Renal cortex interstitium (tissue), 15 donors: ENCODE measurements around the gene CTNNAL1. TPM values are rescaled to one million over a fixed set of nuclear protein-coding genes. Genes with fewer than 3 reads are reported as not detected.
"Not testable (repeated sequence)": the region's sequence is repeated elsewhere in the genome, so short reads cannot be mapped to it uniquely, and the experiment has no call there.

ENCODE experiments used
- DNase-seq, 11 donors: peaks; one replicate each; pipeline ENCODE4 v3.0.0-alpha.2; 2013; ENCODE audit warnings: low read depth in 9 of 11, low spot score in 4 of 11; ENCODE audit errors: extremely low read depth in 1 of 11
- long read RNA-seq, 16 experiments: transcript quantifications; one replicate each; lab custom pipeline, GENCODE V29; 2026
- polyA plus RNA-seq, 3 donors: library from polyadenylated mRNA; unstranded; fragments of 120-200 nt; gene quantifications; one replicate each; pipeline ENCODE4 v1.2.1, GENCODE V29; 2013; ENCODE audit not compliant: insufficient read length in 3 of 3

Gene CTNNAL1, protein sequence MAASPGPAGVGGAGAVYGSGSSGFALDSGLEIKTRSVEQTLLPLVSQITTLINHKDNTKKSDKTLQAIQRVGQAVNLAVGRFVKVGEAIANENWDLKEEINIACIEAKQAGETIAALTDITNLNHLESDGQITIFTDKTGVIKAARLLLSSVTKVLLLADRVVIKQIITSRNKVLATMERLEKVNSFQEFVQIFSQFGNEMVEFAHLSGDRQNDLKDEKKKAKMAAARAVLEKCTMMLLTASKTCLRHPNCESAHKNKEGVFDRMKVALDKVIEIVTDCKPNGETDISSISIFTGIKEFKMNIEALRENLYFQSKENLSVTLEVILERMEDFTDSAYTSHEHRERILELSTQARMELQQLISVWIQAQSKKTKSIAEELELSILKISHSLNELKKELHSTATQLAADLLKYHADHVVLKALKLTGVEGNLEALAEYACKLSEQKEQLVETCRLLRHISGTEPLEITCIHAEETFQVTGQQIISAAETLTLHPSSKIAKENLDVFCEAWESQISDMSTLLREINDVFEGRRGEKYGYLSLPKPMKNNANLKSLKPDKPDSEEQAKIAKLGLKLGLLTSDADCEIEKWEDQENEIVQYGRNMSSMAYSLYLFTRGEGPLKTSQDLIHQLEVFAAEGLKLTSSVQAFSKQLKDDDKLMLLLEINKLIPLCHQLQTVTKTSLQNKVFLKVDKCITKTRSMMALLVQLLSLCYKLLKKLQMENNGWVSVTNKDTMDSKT
- 10 to 100 TPM; 54.7 to 68.5 (median 63.8) TPM for polyA plus RNA-seq
- long read RNA-seq, donor 1, partial matches to known transcripts, result 10 of 12 reads
- long read RNA-seq, donor 1, other reads (novel, unspliced or antisense), result 0 of 12 reads
- long read RNA-seq, donor 2, transcript CTNNAL1-201 (19 exons, 2,490 nt), result major isoform, 6 of 23 reads
- long read RNA-seq, donor 2, partial matches to known transcripts, result 17 of 23 reads
- long read RNA-seq, donor 2, other reads (novel, unspliced or antisense), result 0 of 23 reads
- long read RNA-seq, donor 3, transcript CTNNAL1-201 (19 exons, 2,490 nt), result major isoform, 8 of 29 reads
- long read RNA-seq, donor 3, partial matches to known transcripts, result 21 of 29 reads
- long read RNA-seq, donor 3, other reads (novel, unspliced or antisense), result 0 of 29 reads
- long read RNA-seq, donor 4, transcript CTNNAL1-201 (19 exons, 2,490 nt), result major isoform, 9 of 22 reads
- long read RNA-seq, donor 4, partial matches to known transcripts, result 13 of 22 reads
- long read RNA-seq, donor 4, other reads (novel, unspliced or antisense), result 0 of 22 reads
- long read RNA-seq, donor 5, result 0 reads
- long read RNA-seq, donor 6, transcript CTNNAL1-201 (19 exons, 2,490 nt), result major isoform, 5 of 22 reads
- long read RNA-seq, donor 6, partial matches to known transcripts, result 17 of 22 reads
- long read RNA-seq, donor 6, other reads (novel, unspliced or antisense), result 0 of 22 reads
- long read RNA-seq, donor 7, partial matches to known transcripts, result 12 of 16 reads
- long read RNA-seq, donor 7, other reads (novel, unspliced or antisense), result 0 of 16 reads
- long read RNA-seq, donor 8, transcript CTNNAL1-201 (19 exons, 2,490 nt), result major isoform, 10 of 26 reads
- long read RNA-seq, donor 8, partial matches to known transcripts, result 16 of 26 reads
- long read RNA-seq, donor 8, other reads (novel, unspliced or antisense), result 0 of 26 reads
- long read RNA-seq, donor 9, transcript CTNNAL1-201 (19 exons, 2,490 nt), result major isoform, 8 of 10 reads
- long read RNA-seq, donor 9, partial matches to known transcripts, result 0 of 10 reads
- long read RNA-seq, donor 9, other reads (novel, unspliced or antisense), result 0 of 10 reads
- long read RNA-seq, donor 10, transcript CTNNAL1-201 (19 exons, 2,490 nt), result major isoform, 5 of 17 reads
- long read RNA-seq, donor 10, partial matches to known transcripts, result 12 of 17 reads
- long read RNA-seq, donor 10, other reads (novel, unspliced or antisense), result 0 of 17 reads
- long read RNA-seq, donor 11, transcript CTNNAL1-201 (19 exons, 2,490 nt), result major isoform, 16 of 24 reads
- long read RNA-seq, donor 11, partial matches to known transcripts, result 8 of 24 reads
- long read RNA-seq, donor 11, other reads (novel, unspliced or antisense), result 0 of 24 reads
- long read RNA-seq, donor 12, partial matches to known transcripts, result 6 of 14 reads
- long read RNA-seq, donor 12, other reads (novel, unspliced or antisense), result 7 of 14 reads
- long read RNA-seq, donor 13, result 0 reads
- long read RNA-seq, donor 14, partial matches to known transcripts, result 7 of 10 reads
- long read RNA-seq, donor 14, other reads (novel, unspliced or antisense), result 0 of 10 reads
- long read RNA-seq, donor 15, partial matches to known transcripts, result 9 of 11 reads
- long read RNA-seq, donor 15, other reads (novel, unspliced or antisense), result 0 of 11 reads
- long read RNA-seq, donor 16, transcript CTNNAL1-201 (19 exons, 2,490 nt), result major isoform, 18 of 49 reads
- long read RNA-seq, donor 16, partial matches to known transcripts, result 31 of 49 reads
- long read RNA-seq, donor 16, other reads (novel, unspliced or antisense), result 0 of 49 reads

DNA sequence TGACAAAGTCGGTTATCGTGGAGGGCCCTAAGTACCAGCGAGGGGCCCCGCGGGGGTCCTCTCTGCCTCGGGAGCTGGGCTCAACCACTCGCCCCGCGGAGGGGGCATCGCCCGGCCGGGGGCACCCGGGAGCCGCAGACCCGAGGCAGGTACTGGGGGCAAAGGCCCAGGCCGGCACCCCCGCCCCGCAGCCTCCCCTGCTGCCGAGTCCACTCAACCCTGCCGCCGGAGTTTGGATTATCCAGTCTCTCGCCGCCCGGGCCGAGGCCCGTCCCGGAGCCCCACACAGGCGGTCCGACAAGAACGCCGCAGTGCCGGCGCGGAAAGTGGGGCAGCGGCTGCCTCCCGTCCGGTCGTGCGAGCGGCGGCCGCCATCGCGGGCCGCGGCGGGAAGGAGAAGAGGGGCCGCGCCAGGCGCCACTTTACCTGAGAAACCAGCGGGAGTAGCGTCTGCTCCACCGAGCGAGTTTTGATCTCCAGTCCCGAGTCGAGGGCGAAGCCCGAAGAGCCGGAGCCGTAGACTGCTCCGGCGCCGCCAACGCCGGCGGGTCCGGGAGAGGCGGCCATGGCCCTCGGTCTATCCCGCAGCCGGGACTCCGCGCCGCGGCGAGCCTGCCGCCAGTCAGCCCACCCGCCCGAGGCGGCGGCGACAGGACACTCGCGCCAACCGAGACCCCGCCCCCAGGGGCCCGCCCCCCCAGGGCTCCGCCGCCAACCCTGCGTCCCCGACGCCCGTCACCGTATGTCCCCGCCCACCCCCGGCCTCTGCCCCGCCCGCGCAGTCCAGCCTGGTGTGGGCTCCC, at the start of gene CTNNAL1:
CTNNAL1 (minus strand) TSS at position 624 of the 803 bp plus-strand sequence; CDS start at position 567, 57 bp downstream.
- DNase-seq, result peak in 10 of 11 donors; percentile 73 to 89 (median 84)

DNA sequence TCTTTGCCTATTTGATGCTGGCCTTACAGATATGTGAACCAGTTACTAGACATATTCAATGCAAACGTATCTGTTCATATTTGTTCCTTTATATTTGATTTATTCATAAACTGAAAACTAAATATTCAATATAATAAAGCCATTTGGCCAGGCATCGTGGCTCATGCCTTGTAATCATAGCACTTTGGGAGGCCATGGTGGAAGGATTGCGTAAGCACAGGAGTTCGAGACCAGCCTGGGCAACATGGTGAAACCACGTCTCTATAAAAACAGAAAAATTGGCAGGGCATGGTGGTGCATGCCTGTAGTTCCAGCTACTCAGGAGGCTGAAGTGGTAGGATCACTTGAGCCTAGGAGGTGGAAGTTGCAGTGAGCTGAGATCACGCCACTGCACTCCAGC, 49.2 kb upstream of the CTNNAL1 start:
- DNase-seq, result no peak

DNA sequence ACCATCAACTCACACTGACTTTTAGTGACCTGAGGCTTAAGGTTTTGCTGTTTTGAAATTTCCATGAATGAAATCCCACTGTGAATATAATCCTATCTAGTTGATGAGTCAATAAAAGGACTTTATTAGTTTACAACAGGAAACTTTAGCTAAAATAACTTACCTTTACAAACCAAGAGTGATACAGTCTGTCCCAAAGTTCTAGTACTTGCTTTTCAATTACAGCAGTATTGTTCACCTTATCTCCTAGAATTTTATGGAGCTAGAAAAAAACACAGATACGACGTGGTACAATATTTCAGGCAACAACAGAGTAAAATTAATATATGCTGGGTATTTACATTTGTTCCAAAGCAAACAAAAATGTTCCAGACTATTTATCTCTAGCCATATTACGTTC, 46.9 kb upstream of the CTNNAL1 start:
- DNase-seq, result no peak

DNA sequence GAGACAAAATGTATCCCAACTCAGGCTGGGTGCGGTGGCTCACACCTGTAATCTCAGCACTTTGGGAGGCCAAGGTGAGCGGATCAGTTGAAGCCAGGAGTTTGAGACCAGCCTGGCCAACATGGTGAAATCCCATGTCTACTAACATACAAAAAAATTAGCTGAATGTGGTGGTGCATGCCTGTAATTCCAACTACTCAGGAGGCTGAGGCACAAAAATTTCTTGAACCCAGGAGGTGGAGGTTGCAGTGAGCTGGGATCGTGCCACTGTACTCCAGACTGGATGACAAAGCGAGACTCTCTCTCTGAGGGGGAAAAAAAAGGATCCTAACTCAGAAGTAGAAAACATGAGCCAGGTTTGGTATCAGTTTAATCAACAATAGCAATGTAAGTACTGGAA, 39.8 kb upstream of the CTNNAL1 start:
- DNase-seq, result not testable (repeated sequence)

DNA sequence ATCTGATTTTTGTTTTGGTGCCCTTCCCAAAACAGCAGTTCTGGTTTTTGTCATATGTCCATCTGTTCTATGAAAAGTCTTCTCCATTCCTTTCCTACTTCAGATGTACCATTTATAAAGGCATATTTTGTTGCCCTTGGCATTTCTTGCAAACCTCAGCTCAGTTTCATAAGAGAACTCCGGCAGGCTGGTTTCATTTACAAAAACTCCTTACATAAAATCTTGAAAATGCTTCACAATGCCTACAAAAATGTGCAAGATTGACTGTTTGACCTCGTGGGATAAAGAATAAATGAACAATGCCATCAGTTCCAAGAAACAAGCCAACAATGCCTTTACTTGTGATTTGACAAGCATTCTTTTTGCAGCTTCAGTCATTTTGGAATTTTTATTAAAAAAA, 39.1 kb upstream of the CTNNAL1 start:
- DNase-seq, result no peak

DNA sequence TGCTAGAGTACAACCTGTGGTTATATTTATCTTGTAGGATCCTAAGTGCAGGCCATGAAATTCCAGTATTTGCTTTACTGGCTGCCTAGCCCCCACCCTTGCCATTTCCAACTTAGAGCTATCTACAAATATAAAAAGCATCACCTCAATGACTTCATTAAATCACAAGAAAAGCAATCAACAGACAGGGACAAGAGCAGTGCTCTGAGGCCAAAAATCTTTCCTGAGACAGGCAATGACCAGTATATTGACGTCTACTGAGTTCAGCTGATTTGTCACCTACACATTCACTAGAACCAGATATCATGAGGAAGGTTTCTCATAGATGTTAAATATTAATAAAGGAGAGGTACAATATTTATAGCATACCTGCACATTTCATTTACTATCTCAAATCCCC, 38.4 kb upstream of the CTNNAL1 start:
- DNase-seq, result no peak

DNA sequence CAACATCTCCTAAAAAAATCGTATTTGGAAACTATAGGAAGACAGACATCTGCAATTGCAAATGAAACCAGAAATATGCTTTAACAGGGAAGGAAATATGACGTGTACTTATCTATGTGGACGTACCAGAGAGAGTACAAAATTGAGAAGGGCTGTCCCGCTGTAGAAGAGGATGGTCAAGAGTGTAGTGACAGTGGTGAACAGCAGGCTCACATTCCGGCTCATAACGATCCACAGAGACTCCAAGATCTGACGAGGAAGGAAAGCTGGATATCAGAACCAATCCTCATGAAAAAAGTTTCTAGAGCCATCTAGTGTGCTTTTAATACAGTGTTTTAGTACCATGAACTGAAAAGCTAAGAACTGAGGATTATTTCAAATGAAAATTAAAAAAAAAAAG, 37.1 kb upstream of the CTNNAL1 start:
- no peak for DNase-seq

DNA sequence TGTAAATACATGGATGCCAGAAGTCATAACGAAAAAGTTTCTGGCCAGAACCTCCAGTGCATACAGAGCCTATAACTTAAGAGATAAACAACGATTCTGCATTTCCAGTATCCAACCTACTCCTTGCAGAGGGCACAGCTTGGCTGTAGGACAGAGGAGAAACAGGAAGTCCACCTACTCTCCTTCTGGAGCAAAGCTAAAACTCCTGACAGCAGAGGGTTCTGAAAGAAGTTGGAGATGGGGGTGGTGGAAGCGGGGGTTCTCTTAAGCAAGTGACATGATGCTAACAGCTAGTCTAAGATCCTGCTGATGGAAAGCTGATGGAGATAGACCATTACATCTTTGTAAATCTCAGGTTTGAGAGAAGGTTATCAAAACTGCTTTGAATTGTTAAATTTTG, 35.5 kb upstream of the CTNNAL1 start:
- no peak for DNase-seq

DNA sequence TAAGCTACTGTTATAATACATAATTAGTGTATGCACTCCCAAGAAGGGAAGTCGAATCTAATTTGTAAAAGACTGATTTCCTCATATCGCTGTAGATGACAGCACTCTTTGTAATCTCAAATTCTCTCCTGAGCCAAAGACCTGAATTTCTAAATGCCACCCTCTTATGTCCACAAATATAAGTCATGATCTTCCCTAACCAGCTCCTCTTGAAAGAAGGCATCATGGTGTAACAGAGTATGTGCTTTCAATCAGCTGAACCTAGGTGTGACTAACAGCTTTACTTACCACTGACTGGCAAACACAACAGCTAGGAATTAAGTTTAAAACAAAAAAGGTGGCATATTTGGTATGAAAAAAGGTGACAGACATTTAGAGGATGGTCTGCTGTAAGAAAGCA, 34.0 kb upstream of the CTNNAL1 start:
- no peak for DNase-seq

DNA sequence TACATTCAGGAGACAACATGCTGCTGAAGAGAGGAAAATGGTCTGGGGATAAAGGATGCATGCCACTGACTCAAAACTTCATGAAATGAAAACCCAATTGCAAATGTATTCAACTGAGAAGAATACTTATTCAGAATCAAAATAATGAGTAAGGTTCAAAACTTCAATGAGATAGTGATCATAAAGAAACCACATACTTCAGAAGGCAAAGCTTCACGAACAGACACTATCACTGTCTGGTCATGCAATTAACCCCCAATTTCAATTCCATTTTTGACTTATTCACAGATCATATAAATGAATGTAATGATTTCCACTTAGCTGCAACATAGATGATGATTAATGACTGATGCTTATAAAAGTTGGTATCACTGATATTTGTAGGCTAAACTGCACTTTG, 33.0 kb upstream of the CTNNAL1 start:
- no peak for DNase-seq

DNA sequence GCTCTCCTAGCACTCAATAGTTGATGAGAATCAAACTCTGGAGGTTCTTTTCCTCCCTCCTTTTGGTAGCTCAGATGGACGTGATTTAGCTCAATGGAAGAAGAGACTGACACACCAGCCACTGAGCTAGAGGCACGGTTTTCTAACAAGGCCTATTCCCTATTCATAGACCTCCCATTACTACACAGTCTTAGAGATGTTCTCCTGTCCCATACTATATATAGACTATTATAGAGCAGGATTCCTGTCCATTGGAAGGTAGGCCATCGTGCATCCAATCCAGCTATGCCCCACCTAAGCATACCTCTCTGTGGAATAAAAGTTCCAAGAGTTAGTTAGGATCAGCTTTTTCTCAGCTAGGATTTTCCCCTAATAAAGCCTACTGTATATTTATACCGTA, 30.3 kb upstream of the CTNNAL1 start:
- DNase-seq, result no peak

DNA sequence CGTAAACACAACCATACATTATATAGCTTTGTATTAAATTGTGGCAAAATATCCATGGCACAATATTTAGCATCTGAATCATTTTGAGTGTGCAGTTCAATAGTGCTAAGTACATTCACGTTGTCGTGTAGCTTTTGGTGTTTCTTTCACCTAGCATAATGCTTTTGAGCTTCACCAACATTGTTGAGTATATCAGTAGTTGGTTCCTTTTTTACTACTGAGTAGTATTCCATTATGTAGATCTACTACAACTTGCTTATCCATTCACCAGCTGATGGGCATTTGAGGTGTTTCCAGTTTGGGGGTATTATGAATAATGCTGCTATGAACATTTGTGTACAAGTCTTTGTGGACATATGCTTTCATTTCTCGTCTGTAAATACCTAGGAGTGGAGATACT, 27.3 kb upstream of the CTNNAL1 start:
- DNase-seq, result no peak

DNA sequence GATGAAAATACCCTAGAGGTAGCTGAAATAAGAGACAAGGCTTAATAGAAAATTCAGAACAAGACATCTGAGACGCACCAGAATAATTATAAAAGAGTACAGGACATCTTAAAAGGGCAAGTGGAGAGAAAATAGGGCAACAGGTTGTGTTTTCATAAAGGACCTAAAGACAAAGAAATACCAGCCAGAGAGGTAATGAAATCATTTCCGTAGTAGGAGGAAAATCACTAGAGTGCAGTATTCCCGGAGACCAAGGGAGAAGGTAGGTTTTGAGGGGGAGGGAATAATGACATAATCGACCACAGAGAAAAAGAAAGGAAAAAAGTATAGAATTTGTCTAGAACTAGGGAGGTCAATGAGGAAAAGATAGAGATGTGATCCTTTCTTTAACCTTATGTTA, 26.2 kb upstream of the CTNNAL1 start:
- DNase-seq, result no peak

DNA sequence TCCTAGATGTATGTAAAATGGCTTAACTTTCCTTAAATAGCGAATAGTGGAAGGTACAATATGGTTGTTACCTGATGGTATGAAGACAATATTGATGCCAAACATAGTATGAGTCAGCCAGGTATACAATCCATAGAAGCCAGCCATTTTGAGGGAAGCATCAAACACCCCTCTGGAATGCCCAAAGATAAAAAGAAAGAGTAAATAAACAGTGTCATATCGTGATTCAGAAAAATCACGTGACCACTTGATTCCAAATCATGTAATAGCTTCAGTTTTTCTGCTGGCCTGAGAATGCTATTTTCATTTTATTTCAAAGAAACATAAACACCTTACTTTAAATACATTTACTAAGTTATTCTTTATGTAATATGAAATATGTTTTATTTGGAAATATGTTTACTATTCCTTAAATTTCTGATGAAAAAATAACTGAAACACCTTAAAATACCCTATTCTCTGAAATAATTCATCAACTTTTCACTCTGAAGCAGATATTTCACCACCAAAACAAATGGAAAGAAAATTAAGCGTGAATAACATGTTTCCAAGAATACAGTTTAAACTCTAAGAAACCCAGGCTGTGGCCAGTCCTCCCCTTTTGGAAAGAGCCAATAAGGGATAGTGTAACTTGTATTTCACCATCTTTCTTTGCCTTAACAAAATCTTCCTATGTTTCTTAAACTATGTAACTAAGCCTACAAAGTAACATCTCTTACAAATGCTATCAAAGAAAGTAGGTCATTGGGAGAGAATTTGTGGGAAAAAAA, 24.8 kb upstream of the CTNNAL1 start:
- DNase-seq, result no peak
